HepG2 (cell line): ENCODE measurements around the gene APC2. TPM values are rescaled to one million over a fixed set of nuclear protein-coding genes. Genes with fewer than 3 reads are reported as not detected.

Experiments used
- HINFP ChIP-seq: sonication (generic); formaldehyde crosslinking; IDR thresholded peaks from 2 replicates; pipeline ENCODE4 v1.4.0; 2020; ENCODE audit warnings: low read depth, mild to moderate bottlenecking, missing genetic modification reagents
- NR2C2 ChIP-seq: sonication (generic); formaldehyde crosslinking; IDR thresholded peaks from 2 replicates; pipeline ENCODE4 v1.4.0; 2020; ENCODE audit warnings: missing genetic modification reagents, mild to moderate bottlenecking, moderate library complexity, borderline replicate concordance
- RARG ChIP-seq: sonication (generic); formaldehyde crosslinking; IDR thresholded peaks from 2 replicates; pipeline ENCODE4 v1.4.0; 2020; ENCODE audit warnings: low read depth, mild to moderate bottlenecking, missing genetic modification reagents
- SMARCC2 ChIP-seq: fragments of 450-650 bp; IDR thresholded peaks from 2 replicates; pipeline ENCODE4 v1.6.1; 2017; ENCODE audit warnings: antibody characterized with exemption, mild to moderate bottlenecking
- SNAPC4 ChIP-seq: sonication (generic); formaldehyde crosslinking; IDR thresholded peaks from 2 replicates; pipeline ENCODE4 v1.4.0; 2020; ENCODE audit warnings: mild to moderate bottlenecking, missing genetic modification reagents
- SP2 ChIP-seq: sonication (generic); formaldehyde crosslinking; IDR thresholded peaks from 2 replicates; pipeline ENCODE4 v1.5.1; 2020; ENCODE audit warnings: mild to moderate bottlenecking, missing genetic modification reagents
- ZEB1 ChIP-seq: IDR thresholded peaks from 2 replicates; pipeline ENCODE4 v1.6.1; 2012; ENCODE audit warnings: mild to moderate bottlenecking, low read depth, inconsistent platforms; ENCODE audit not compliant: insufficient replicate concordance
- ZNF121 ChIP-seq: sonication (generic); formaldehyde crosslinking; IDR thresholded peaks from 2 replicates; pipeline ENCODE4 v1.5.0; 2020; ENCODE audit warnings: mild to moderate bottlenecking, missing genetic modification reagents
- ZNF230 ChIP-seq: sonication (generic); formaldehyde crosslinking; IDR thresholded peaks from 2 replicates; pipeline ENCODE4 v1.4.0; 2020; ENCODE audit warnings: mild to moderate bottlenecking, missing genetic modification reagents
- ZNF235 ChIP-seq: sonication (generic); formaldehyde crosslinking; IDR thresholded peaks from 2 replicates; pipeline ENCODE4 v1.8.1; 2023; ENCODE audit warnings: mild to moderate bottlenecking, missing genetic modification reagents, borderline replicate concordance
- ZNF354B ChIP-seq: sonication (generic); formaldehyde crosslinking; IDR thresholded peaks from 2 replicates; pipeline ENCODE4 v1.8.0; 2022; ENCODE audit warnings: mild to moderate bottlenecking, missing genetic modification reagents
- ZNF44 ChIP-seq: sonication (generic); formaldehyde crosslinking; IDR thresholded peaks from 2 replicates; pipeline ENCODE4 v1.5.1; 2020; ENCODE audit warnings: mild to moderate bottlenecking, missing genetic modification reagents
- ZNF770 ChIP-seq: sonication (generic); formaldehyde crosslinking; IDR thresholded peaks from 2 replicates; pipeline ENCODE4 v1.5.0; 2020; ENCODE audit warnings: mild to moderate bottlenecking, missing genetic modification reagents
- ZSCAN22 ChIP-seq: sonication (generic); formaldehyde crosslinking; IDR thresholded peaks from 2 replicates; pipeline ENCODE4 v1.4.0; 2020; ENCODE audit warnings: mild to moderate bottlenecking, missing genetic modification reagents
- ZZZ3 ChIP-seq: sonication (generic); formaldehyde crosslinking; IDR thresholded peaks from 2 replicates; pipeline ENCODE4 v1.4.0; 2020; ENCODE audit warnings: missing genetic modification reagents, mild to moderate bottlenecking, borderline replicate concordance
- polyA plus RNA-seq, 8 experiments: library from polyadenylated mRNA; depleted of rRNA in 3 of 8; stranded (reverse) in 7 of 8; unstranded in 1 of 8; fragments of >200 nt; fragmentation: Illumina TruSeq in 4 of 8; extraction: Trizol in 4 of 8; gene quantifications; 2 replicates each; pipeline versions ENCODE4 v1.2.1 to v1.2.3, GENCODE V29; 2011 to 2016; ENCODE audit warnings: low read depth in 4 of 8, missing spikeins in 1 of 8, mixed read lengths in 1 of 8; ENCODE audit not compliant: insufficient read depth in 1 of 8
- total RNA-seq, 5 experiments: library from RNA; depleted of rRNA; stranded (reverse); fragments of >200 nt; fragmentation: Illumina TruSeq; extraction: Trizol; gene quantifications; 2 replicates each; pipeline ENCODE4 v1.2.3, GENCODE V29; 2016; ENCODE audit warnings: low read depth in 1 of 5
- TF ChIP-seq, protein P1 (sequence below): sonication (generic); formaldehyde crosslinking; IDR thresholded peaks from 2 replicates; pipeline ENCODE4 v1.4.0; 2020; ENCODE audit warnings: mild to moderate bottlenecking, missing genetic modification reagents
- TF ChIP-seq, protein P2 (sequence below): sonication (generic); formaldehyde crosslinking; IDR thresholded peaks from 2 replicates; pipeline ENCODE4 v1.8.0; 2023; ENCODE audit warnings: mild to moderate bottlenecking, missing genetic modification reagents
- TF ChIP-seq, protein P3 (sequence below): sonication (generic); formaldehyde crosslinking; IDR thresholded peaks from 2 replicates; pipeline ENCODE4 v1.4.0; 2020; ENCODE audit warnings: missing genetic modification reagents

APC2 gene
- total and polyA plus RNA-seq, 2 of the 13 experiments (the other 11 are each of a cell fraction or from before 2014, with no cell fraction given), result 0.08 to 0.22 TPM

GRCh38 chr19:1401889-1402217 is 48.1 kb upstream of the APC2 start (continued):
- TF ChIP-seq SP2 (CRISPR knock-in tag), result no peak
- TF ChIP-seq ZNF121 (CRISPR knock-in tag), result peak; percentile 97
- TF ChIP-seq ZNF770, result peak; percentile 15; the same call in 1 of the 2 replicates
- TF ChIP-seq, protein P1, sequence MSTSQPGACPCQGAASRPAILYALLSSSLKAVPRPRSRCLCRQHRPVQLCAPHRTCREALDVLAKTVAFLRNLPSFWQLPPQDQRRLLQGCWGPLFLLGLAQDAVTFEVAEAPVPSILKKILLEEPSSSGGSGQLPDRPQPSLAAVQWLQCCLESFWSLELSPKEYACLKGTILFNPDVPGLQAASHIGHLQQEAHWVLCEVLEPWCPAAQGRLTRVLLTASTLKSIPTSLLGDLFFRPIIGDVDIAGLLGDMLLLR (CRISPR knock-in tag), result no peak
- no peak for TF ChIP-seq ZNF230 (CRISPR knock-in tag)
- no peak for TF ChIP-seq SNAPC4 (CRISPR knock-in tag)
- TF ChIP-seq SMARCC2, result no peak
- TF ChIP-seq NR2C2, result no peak
- TF ChIP-seq ZSCAN22 (CRISPR knock-in tag), result no peak
- TF ChIP-seq ZZZ3, result no peak
- TF ChIP-seq ZNF354B (CRISPR knock-in tag), result no peak
- no peak for TF ChIP-seq ZEB1
- no peak for TF ChIP-seq ZNF235 (CRISPR knock-in tag)
- TF ChIP-seq, protein P2, sequence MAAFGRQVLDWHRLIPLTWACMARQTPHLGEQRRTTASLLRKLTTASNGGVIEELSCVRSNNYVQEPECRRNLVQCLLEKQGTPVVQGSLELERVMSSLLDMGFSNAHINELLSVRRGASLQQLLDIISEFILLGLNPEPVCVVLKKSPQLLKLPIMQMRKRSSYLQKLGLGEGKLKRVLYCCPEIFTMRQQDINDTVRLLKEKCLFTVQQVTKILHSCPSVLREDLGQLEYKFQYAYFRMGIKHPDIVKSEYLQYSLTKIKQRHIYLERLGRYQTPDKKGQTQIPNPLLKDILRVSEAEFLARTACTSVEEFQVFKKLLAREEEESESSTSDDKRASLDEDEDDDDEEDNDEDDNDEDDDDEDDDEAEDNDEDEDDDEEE (CRISPR knock-in tag), result no peak
- TF ChIP-seq HINFP, result no peak
- no peak for TF ChIP-seq ZNF44
- TF ChIP-seq, protein P3, sequence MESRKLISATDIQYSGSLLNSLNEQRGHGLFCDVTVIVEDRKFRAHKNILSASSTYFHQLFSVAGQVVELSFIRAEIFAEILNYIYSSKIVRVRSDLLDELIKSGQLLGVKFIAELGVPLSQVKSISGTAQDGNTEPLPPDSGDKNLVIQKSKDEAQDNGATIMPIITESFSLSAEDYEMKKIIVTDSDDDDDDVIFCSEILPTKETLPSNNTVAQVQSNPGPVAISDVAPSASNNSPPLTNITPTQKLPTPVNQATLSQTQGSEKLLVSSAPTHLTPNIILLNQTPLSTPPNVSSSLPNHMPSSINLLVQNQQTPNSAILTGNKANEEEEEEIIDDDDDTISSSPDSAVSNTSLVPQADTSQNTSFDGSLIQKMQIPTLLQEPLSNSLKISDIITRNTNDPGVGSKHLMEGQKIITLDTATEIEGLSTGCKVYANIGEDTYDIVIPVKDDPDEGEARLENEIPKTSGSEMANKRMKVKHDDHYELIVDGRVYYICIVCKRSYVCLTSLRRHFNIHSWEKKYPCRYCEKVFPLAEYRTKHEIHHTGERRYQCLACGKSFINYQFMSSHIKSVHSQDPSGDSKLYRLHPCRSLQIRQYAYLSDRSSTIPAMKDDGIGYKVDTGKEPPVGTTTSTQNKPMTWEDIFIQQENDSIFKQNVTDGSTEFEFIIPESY (CRISPR knock-in tag), result peak; percentile 86
- TF ChIP-seq RARG, result no peak
